Measurements from ENCODE around the gene PITPNM1. TPM values are rescaled to one million over a fixed set of nuclear protein-coding genes. Genes with fewer than 3 reads are reported as not detected.

Gene PITPNM1
- total and polyA plus RNA-seq, 2 of the 13 experiments (the other 11 are each of a cell fraction or from before 2014, with no cell fraction given) = 8.2 to 8.5 TPM

- no peak for TF ChIP-seq BRF2 (CRISPR knock-in tag; IDR thresholded peaks at IDR 0.05)
- no peak for TF ChIP-seq ZNF724P (CRISPR knock-in tag; IDR thresholded peaks at IDR 0.05; ENCODE audit: borderline replicate concordance)
- peak; percentile 73 for TF ChIP-seq MAX (IDR thresholded peaks at IDR 0.05)
- TF ChIP-seq ZNF564 (CRISPR knock-in tag; IDR thresholded peaks at IDR 0.05) = peak; percentile 43; the same call in 1 of the 2 replicates
- no peak for TF ChIP-seq ZNF282 (IDR thresholded peaks at IDR 0.05; ENCODE audit: partially characterized antibody)
- no peak for TF ChIP-seq MED1 (CRISPR knock-in tag; IDR thresholded peaks at IDR 0.05)
- TF ChIP-seq ZNF503 (CRISPR knock-in tag; IDR thresholded peaks at IDR 0.05) = no peak
- no peak for TF ChIP-seq ZNF773 (CRISPR knock-in tag; IDR thresholded peaks at IDR 0.05; ENCODE audit: borderline replicate concordance)
- no peak for TF ChIP-seq ATF6 (CRISPR knock-in tag; conservative IDR thresholded peaks at IDR 0.05)
- no peak for TF ChIP-seq PTBP1 (IDR thresholded peaks at IDR 0.05; ENCODE audit: low read depth, low read length, poor library complexity, severe bottlenecking)
- no peak; the same call in none of the 2 replicates for TF ChIP-seq BORCS8-MEF2B (CRISPR knock-in tag; IDR thresholded peaks at IDR 0.05)
- peak; percentile 19; the same call in 1 of the 2 replicates for TF ChIP-seq ZNF788 (CRISPR knock-in tag; IDR thresholded peaks at IDR 0.05; ENCODE audit: borderline replicate concordance)
- TF ChIP-seq KDM1A (CRISPR knock-in tag; IDR thresholded peaks at IDR 0.05) = no peak
- peak; percentile 42; the same call in 1 of the 2 replicates for TF ChIP-seq SOX5 (CRISPR knock-in tag; IDR thresholded peaks at IDR 0.05; ENCODE audit: borderline replicate concordance)
- peak; percentile 39 for TF ChIP-seq ZNF574 (CRISPR knock-in tag; IDR thresholded peaks at IDR 0.05)
- no peak for TF ChIP-seq SNAPC2 (CRISPR knock-in tag; IDR thresholded peaks at IDR 0.05)
- TF ChIP-seq MYNN (CRISPR knock-in tag; IDR thresholded peaks at IDR 0.05; ENCODE audit: low read depth) = no peak
- TF ChIP-seq ZNF691 (CRISPR knock-in tag; IDR thresholded peaks at IDR 0.05; ENCODE audit: borderline replicate concordance, low read depth) = no peak
Observed at GRCh38 chr11:67463680-67464410, 41.3 kb downstream of the PITPNM1 start (continued).

Data from HepG2 (cell line).